Psoas muscle (tissue), 8 donors: ENCODE measurements around the gene NPLOC4. TPM values are rescaled to one million over a fixed set of nuclear protein-coding genes. Genes with fewer than 3 reads are reported as not detected.
"Not testable (repeated sequence)": the region's sequence is repeated elsewhere in the genome, so short reads cannot be mapped to it uniquely, and the experiment has no call there.

Experiments used
- ATAC-seq, 4 donors: fragments of 200-7000 bp; cut with Tn5 transposase; one replicate each; pipeline ENCODE4 v1.9.1; 2020; ENCODE audit warnings: moderate library complexity in 3 of 4, mild to moderate bottlenecking in 2 of 4
- DNase-seq, 2 donors: peaks; one replicate each; pipeline ENCODE4 v3.0.0-alpha.2; 2020
- H3K27ac ChIP-seq: fragments of 200-600 bp; one replicate; pipeline ENCODE4 v1.8.0; 2022
- H3K27me3 ChIP-seq, 3 donors: fragments of 200-600 bp in 1 of 3; one replicate each; pipeline versions ENCODE4 v1.6.1 to v1.8.0; 2013 to 2022; ENCODE audit warnings: low read length in 2 of 3, mild to moderate bottlenecking in 2 of 3, moderate library complexity in 1 of 3; ENCODE audit not compliant: insufficient read depth in 3 of 3
- H3K36me3 ChIP-seq, 2 donors: fragments of 200-600 bp in 1 of 2; one replicate each; pipeline versions ENCODE4 v1.6.1 to v1.8.0; 2013 to 2022; ENCODE audit warnings: low read depth in 1 of 2, mild to moderate bottlenecking in 1 of 2, moderate library complexity in 1 of 2; ENCODE audit not compliant: insufficient read depth in 1 of 2
- H3K4me1 ChIP-seq: fragments of 200-600 bp; one replicate; pipeline ENCODE4 v1.8.0; 2022
- H3K4me3 ChIP-seq: fragments of 200-600 bp; one replicate; pipeline ENCODE4 v1.8.0; 2022; ENCODE audit warnings: mild to moderate bottlenecking
- H3K9me3 ChIP-seq: fragments of 200-600 bp; one replicate; pipeline ENCODE4 v1.8.0; 2022
- WGBS, 3 donors: extraction: QIAGEN DNeasy Blood & Tissue Kit; methylation state at CpG; one replicate each; pipeline versions ENCODE4 v1.1.6 to v1.1.7; 2013; 5-methylcytosine and 5-hydroxymethylcytosine counted together
- intact Hi-C, 2 donors: fragments of 100-400 bp; cut with DNase I; formaldehyde crosslinking; loops; one replicate each; pipeline versions ENCODE4 v1.11.0 to v1.14.2; 2022
- polyA plus RNA-seq, 3 donors: library from polyadenylated mRNA; stranded (reverse); fragments of 200-250 nt; gene quantifications; one replicate each; pipeline ENCODE4 v1.2.3, GENCODE V29; 2013
- total RNA-seq, 4 donors: library from RNA; stranded (reverse); fragmentation: NEBNext Ultra II Directional in 2 of 4; extraction: Animal tissue kit (Norgen Biotek cat#: 25700) in 2 of 4; gene quantifications; one replicate each; pipeline versions ENCODE4 v1.2.1 to v1.2.4, GENCODE V29; 2021 to 2023
- TF ChIP-seq, protein P1 (sequence below): fragments of 200-600 bp; IDR thresholded peaks from one replicate; pipeline ENCODE4 v1.8.0; 2022; ENCODE audit warnings: antibody characterized with exemption
- donor health status: healthy with polysubstance abuse.
- donor health status: DM: no; HTN: no; CAD: no; lungs with moderate emphysema.
- donor health status: Bipolar disorder and iron deficiency.
- donor health status: healthy.
- donor health status: DM: yes; HTN: yes; CAD: no.
- donor health status: DM: no; HTN: no; CAD: no.
- donor health status: DM: no; HTN: no; CAD: no.
- donor health status: DM: yes; HTN: yes; CAD: no.

Gene NPLOC4
- total and polyA plus RNA-seq, 7 donors = 87.3 to 414 (median 204) TPM

DNA sequence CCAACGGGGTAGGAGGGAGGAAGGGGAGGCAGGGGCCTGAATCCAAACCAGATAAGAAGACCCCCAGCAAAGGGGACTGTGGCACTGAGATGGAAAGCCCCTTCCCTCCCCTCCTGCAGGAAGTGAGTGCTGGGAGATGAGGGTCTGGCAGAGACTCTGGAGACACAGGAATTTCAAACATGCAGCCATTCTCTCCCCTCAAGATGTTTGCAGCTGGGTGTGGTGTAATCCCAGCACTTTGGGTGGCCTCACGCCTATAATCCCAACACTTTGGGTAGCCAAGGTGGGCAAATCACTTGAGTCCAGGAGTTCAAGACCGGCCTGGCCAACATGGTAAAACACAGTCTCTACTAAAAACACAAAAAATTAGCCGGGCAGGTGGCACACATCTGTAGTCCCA is 50.8 kb downstream of the NPLOC4 start:
- Histone ChIP-seq H3K36me3 (peaks cover 9 to 98% of the 10 kb centered on the region in 2 donors), H3K27ac (no peak overlapping the region), H3K9me3 (no peaks in the 10 kb centered on the region), H3K27me3 (no peaks in the 10 kb centered on the region), H3K4me3 (no peak overlapping the region), H3K4me1 (no peaks in the 10 kb centered on the region)
- TF ChIP-seq, protein P1, sequence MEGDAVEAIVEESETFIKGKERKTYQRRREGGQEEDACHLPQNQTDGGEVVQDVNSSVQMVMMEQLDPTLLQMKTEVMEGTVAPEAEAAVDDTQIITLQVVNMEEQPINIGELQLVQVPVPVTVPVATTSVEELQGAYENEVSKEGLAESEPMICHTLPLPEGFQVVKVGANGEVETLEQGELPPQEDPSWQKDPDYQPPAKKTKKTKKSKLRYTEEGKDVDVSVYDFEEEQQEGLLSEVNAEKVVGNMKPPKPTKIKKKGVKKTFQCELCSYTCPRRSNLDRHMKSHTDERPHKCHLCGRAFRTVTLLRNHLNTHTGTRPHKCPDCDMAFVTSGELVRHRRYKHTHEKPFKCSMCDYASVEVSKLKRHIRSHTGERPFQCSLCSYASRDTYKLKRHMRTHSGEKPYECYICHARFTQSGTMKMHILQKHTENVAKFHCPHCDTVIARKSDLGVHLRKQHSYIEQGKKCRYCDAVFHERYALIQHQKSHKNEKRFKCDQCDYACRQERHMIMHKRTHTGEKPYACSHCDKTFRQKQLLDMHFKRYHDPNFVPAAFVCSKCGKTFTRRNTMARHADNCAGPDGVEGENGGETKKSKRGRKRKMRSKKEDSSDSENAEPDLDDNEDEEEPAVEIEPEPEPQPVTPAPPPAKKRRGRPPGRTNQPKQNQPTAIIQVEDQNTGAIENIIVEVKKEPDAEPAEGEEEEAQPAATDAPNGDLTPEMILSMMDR = no peak
- ATAC-seq = no peak
- intact Hi-C loops = no loop called here
- no peak for DNase-seq
- WGBS, 3 donors = 81 to 83% (median 82%) methylated on average over 4 of the region's 4 CpGs

DNA sequence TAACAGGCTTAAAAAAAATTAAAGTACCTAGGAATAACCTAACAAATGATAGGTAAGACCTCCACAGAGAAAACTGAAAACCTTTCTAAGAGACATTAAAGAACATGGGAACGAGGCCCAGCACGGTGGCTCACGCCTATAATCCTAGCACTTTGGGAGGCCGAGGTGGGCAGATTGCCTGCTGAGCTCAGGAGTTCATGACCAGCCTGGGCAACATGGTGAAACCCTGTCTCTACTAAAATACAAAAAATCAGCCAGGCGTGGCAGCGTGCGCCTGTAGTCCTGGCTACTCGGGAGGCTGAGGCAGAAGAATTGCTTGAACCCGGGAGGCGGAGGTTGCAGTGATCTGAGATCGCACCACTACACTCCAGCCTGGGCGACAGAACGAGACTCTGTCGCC is 52.1 kb downstream of the NPLOC4 start:
- H3K9me3 ChIP-seq, H3K4me3 ChIP-seq, H3K27me3 ChIP-seq, H3K27ac ChIP-seq, intact Hi-C loops, H3K4me1 ChIP-seq, DNase-seq, ATAC-seq: not testable (repeated sequence)
- peaks cover 6 to 96% of the 10 kb centered on the region in 2 donors for H3K36me3 ChIP-seq
- 78 to 85% (median 83%) methylated on average over 14 of the region's 14 CpGs for WGBS, 3 donors

DNA sequence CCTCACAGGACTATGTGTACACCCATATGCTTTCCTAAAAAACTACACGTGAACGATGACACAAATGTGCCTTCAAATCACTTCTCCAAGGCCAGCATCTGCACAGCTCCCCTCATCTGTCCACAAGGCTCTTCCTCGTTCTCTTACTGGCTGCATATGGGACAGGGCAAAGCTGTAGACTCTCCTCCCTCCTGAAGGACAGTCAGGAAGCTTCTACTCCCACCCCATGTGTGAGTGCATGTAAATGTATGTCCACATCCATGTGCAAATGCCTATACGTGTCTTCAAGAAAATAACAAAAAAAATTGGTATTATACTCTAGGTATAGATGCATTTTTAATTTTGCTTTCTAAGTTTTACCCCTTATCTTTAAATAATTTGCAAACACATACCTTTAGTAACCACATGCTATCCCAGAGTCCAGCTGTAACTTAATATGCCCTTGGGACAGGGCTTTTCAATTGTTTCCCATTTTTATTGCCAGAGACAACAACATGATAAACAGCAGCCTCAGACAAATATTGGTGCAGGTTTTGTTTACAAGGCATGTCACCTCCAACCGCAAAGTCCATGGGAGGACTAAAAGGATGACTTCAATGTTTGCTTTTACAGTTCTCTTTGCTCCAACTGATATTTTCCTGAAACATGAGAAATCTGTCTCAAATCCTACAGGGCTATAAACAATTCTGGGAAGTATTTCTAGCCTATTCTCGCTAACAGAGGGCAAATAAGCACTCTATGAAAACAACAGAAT is 53.1 kb downstream of the NPLOC4 start:
- no peak for ATAC-seq

DNA sequence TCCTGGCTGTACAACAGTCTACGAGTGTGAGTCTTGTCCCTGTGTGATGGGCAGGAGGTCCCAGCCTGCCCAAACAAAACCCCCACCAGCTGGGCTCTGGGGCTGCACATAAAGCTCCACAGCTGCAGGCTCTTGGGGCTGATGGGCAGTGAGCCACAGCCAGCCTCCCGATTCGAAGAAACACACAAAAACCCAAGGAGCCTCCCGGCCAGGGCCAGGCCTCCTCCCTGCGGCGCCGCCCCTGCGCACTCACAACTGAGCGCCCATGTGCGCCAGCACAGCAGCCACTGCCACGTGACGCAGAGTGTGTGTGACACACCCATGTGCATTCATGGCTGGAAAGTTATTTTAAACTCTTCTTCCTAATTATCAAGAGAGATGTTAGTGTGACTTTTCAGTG is 54.2 kb downstream of the NPLOC4 start:
- H3K27ac ChIP-seq = peak overlapping the region; percentile 30
- TF ChIP-seq, protein P1 = no peak
- WGBS, 3 donors = 72 to 82% (median 74%) methylated on average over 12 of the region's 12 CpGs
- peaks cover 1% of the 10 kb centered on the region for H3K4me1 ChIP-seq
- DNase-seq (peak in 1 of 2 donors; percentile 64), ATAC-seq (peak in 1 of 4 donors; percentile 13)
- intact Hi-C loops = no loop called here
- no peaks in the 10 kb centered on the region for H3K27me3 ChIP-seq
- H3K4me3 ChIP-seq = no peak overlapping the region
- peaks cover 7 to 90% of the 10 kb centered on the region in 2 donors for H3K36me3 ChIP-seq
- H3K9me3 ChIP-seq = no peaks in the 10 kb centered on the region

More for the DNA sequence above, 53.1 kb downstream of the NPLOC4 start:
- DNase-seq = no peak
- intact Hi-C loops = no loop called here
- Histone ChIP-seq H3K4me3 (no peak overlapping the region), H3K4me1 (no peaks in the 10 kb centered on the region), H3K27ac (no peak overlapping the region), H3K9me3 (no peaks in the 10 kb centered on the region), H3K36me3 (peaks cover 7 to 95% of the 10 kb centered on the region in 2 donors), H3K27me3 (no peaks in the 10 kb centered on the region)
- TF ChIP-seq, protein P1 = no peak
- WGBS, 3 donors = 80 to 89% (median 86%) methylated on average over 6 of the region's 6 CpGs

DNA sequence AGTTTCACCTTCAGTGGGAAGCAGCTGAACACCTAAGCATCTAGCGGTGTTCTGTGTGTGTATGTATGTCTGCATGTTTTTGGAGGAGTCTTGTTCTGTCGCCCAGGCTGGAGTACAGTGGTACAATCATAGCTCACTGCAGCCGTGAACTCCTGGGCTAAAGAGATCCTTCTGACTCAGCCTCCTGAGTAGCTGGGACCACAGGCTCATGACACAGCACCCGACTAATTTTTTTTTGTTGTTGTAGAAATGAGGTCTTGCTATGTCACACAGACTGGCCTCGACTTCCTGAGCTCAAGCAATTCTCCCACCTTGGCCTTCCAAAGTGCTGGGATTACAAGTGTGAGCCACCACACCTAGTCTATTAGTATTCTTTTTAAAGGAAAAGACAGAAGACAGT is 54.6 kb downstream of the NPLOC4 start:
- intact Hi-C loops = no loop called here
- H3K4me1 ChIP-seq = peaks cover 5% of the 10 kb centered on the region

More for the DNA sequence above, 54.6 kb downstream of the NPLOC4 start:
- Histone ChIP-seq H3K4me3 (no peak overlapping the region), H3K9me3 (no peaks in the 10 kb centered on the region), H3K27ac (peak overlapping the region; percentile 30), H3K36me3 (peaks cover 7 to 86% of the 10 kb centered on the region in 2 donors), H3K27me3 (no peaks in the 10 kb centered on the region)
- DNase-seq (no peak), ATAC-seq (peak in 2 of 4 donors; percentile 41 to 46)
- TF ChIP-seq, protein P1 = no peak
- 73 to 85% (median 81%) methylated on average over 5 of the region's 5 CpGs for WGBS, 3 donors
